H1 (cell line): ENCODE results near the gene ZFPL1. TPM values are rescaled to one million over a fixed set of nuclear protein-coding genes. Genes with fewer than 3 reads are reported as not detected.

Experiments used
- CBX8 ChIP-seq: fragments of 300-800, 300-1000 bp; sonication (generic); IDR thresholded peaks from 2 replicates; pipeline ENCODE4 v1.7.1; 2016; ENCODE audit warnings: low read depth, low read length, borderline replicate concordance
- CHD7 ChIP-seq: fragments of 300-600 bp; sonication (generic); IDR thresholded peaks from 2 replicates; pipeline ENCODE4 v1.7.1; 2012; ENCODE audit warnings: low read length, moderate library complexity, mild to moderate bottlenecking, inconsistent platforms; ENCODE audit not compliant: insufficient replicate concordance
- CTBP2 ChIP-seq: IDR thresholded peaks from 2 replicates; pipeline ENCODE4 v1.7.0; 2011; ENCODE audit warnings: borderline replicate concordance, mild to moderate bottlenecking, moderate library complexity, mixed read lengths, low read length; ENCODE audit not compliant: insufficient read depth, insufficient read length
- GABPA ChIP-seq: IDR thresholded peaks from 2 replicates; pipeline ENCODE4 v1.6.1; 2011; ENCODE audit warnings: mild to moderate bottlenecking, low read length, moderate library complexity, borderline replicate concordance; ENCODE audit not compliant: insufficient read depth
- KDM4A ChIP-seq: IDR thresholded peaks from one replicate; pipeline ENCODE4 v1.7.1; 2012; ENCODE audit warnings: low read depth, mild to moderate bottlenecking, moderate library complexity, low read length, inconsistent platforms; ENCODE audit not compliant: severe bottlenecking
- NANOG ChIP-seq: IDR thresholded peaks from 2 replicates; pipeline ENCODE4 v1.6.1; 2011; ENCODE audit warnings: low read length, low read depth, mild to moderate bottlenecking, inconsistent platforms; ENCODE audit not compliant: insufficient read depth, poor library complexity, severe bottlenecking
- PHF8 ChIP-seq: fragments of 200-600 bp; sonication (generic); conservative IDR thresholded peaks from 2 replicates; pipeline ENCODE4 v1.7.1; 2012; ENCODE audit warnings: low read depth, mild to moderate bottlenecking, inconsistent platforms, low read length, moderate library complexity
- SAP30 ChIP-seq: fragments of 300-600 bp; sonication (generic); IDR thresholded peaks from 2 replicates; pipeline ENCODE4 v1.7.1; 2012; ENCODE audit warnings: low read length, moderate library complexity, mild to moderate bottlenecking, inconsistent platforms; ENCODE audit not compliant: insufficient read depth, insufficient replicate concordance
- YY1 ChIP-seq: IDR thresholded peaks from 2 replicates; pipeline ENCODE4 v1.6.1; 2011; ENCODE audit warnings: low read depth, mild to moderate bottlenecking, low read length
- polyA plus RNA-seq, 7 experiments: library from polyadenylated mRNA; depleted of rRNA in 3 of 7; stranded (reverse) in 5 of 7; unstranded in 2 of 7; fragments of >200 nt in 5 of 7; fragments of 200-250 nt in 2 of 7; gene quantifications; 1 replicate in 5 of 7; 2 replicates in 1 of 7; 4 replicates in 1 of 7; pipeline versions ENCODE4 v1.2.1 to v1.2.3, GENCODE V29; 2011 to 2013; ENCODE audit warnings: missing spikeins in 2 of 7, mixed read lengths in 2 of 7
- total RNA-seq: library from RNA; stranded (reverse); fragmentation: NEBNext Ultra II Directional; extraction: Animal tissue kit (Norgen Biotek cat#: 25700); gene quantifications from 2 replicates; pipeline ENCODE4 v1.2.1, GENCODE V29; 2021

ZFPL1 gene
- total and polyA plus RNA-seq, 2 of the 8 experiments (the other 6 are each of a cell fraction or from before 2014, with no cell fraction given): 21.5 to 76.8 TPM

- TF ChIP-seq SAP30 (no peak), CBX8 (no peak), CHD7 (no peak), NANOG (no peak), YY1 (peak; percentile 93), CTBP2 (peak; percentile 46), PHF8 (peak; percentile 97), KDM4A (peak; percentile 83), GABPA (peak; percentile 98)
Observed at GRCh38 chr11:65095974-65096806, 12.2 kb downstream of the ZFPL1 start, which contains the start of gene VPS51 (continued).
